H1 (cell line): ENCODE data around the gene APLN. TPM values are rescaled to one million over a fixed set of nuclear protein-coding genes. Genes with fewer than 3 reads are reported as not detected.

Experiments
- CTCF ChIA-PET: fragments of 300-600 bp; sonication (Branson Sonifier 250); formaldehyde crosslinking; loops from one replicate; lab custom pipeline; 2021; ENCODE audit not compliant: partially characterized antibody; lab: Charles Lee
- POLR2A ChIA-PET: fragments of 300-600 bp; sonication (Branson Sonifier 250); formaldehyde crosslinking; loops from one replicate; lab custom pipeline; 2021; ENCODE audit warnings: inconsistent platforms; ENCODE audit not compliant: partially characterized antibody; lab: Charles Lee
- DNase-seq, 2 experiments: peaks; one replicate each; pipeline versions ENCODE4 v3.0.0 to v3.0.0-alpha.2; 2010 to 2022; ENCODE audit warnings: low spot score in 2 of 2, low read depth in 1 of 2, mixed read lengths in 1 of 2
- FAIRE-seq: peaks from 2 replicates; lab custom pipeline; 2011; peaks lifted over from hg19 to GRCh38; lab: Jason Lieb, UNC
- H2AFZ ChIP-seq: 2 replicates; pipeline ENCODE4 v1.8.1; 2012; ENCODE audit warnings: low read length, inconsistent platforms
- H2AK5ac ChIP-seq: 2 replicates; pipeline ENCODE4 v1.6.1; 2013; ENCODE audit warnings: low read depth, low read length
- H2BK120ac ChIP-seq: replicated peaks from 2 replicates; pipeline ENCODE3; 2013; ENCODE audit warnings: low read depth, low read length, inconsistent platforms
- H2BK12ac ChIP-seq: 2 replicates; pipeline ENCODE4 v1.6.1; 2013; ENCODE audit warnings: low read depth, low read length
- H2BK15ac ChIP-seq: 2 replicates; pipeline ENCODE4 v1.6.1; 2013; ENCODE audit warnings: low read length
- H2BK20ac ChIP-seq: 2 replicates; pipeline ENCODE4 v1.6.1; 2013; ENCODE audit warnings: low read length
- H2BK5ac ChIP-seq: 2 replicates; pipeline ENCODE4 v1.6.1; 2013; ENCODE audit warnings: low read depth, low read length
- H3K14ac ChIP-seq: 2 replicates; pipeline ENCODE4 v1.6.1; 2013; ENCODE audit warnings: inconsistent platforms; ENCODE audit not compliant: insufficient read length
- H3K18ac ChIP-seq: 2 replicates; pipeline ENCODE4 v1.6.1; 2013; ENCODE audit warnings: low read length; ENCODE audit errors: extremely low read depth
- H3K23ac ChIP-seq: 2 replicates; pipeline ENCODE4 v1.6.1; 2013; ENCODE audit warnings: inconsistent platforms; ENCODE audit not compliant: insufficient read length
- H3K23me2 ChIP-seq: 2 replicates; pipeline ENCODE4 v1.6.1; 2013; ENCODE audit warnings: low read depth, low read length
- H3K27ac ChIP-seq: 2 replicates; pipeline ENCODE4 v1.6.1; 2011; ENCODE audit warnings: low read depth, low read length, inconsistent platforms
- H3K27me3 ChIP-seq, 4 experiments: replicated peaks in 1 of 4; 1 replicate in 1 of 4; 2 replicates in 3 of 4; pipeline versions ENCODE4 v1.6.1 to v1.8.1; 2011 to 2013; ENCODE audit warnings: low read length in 3 of 4, mild to moderate bottlenecking in 3 of 4, inconsistent platforms in 2 of 4, mixed read lengths in 2 of 4, moderate library complexity in 1 of 4; ENCODE audit not compliant: control insufficient read depth in 3 of 4, insufficient read depth in 3 of 4; ENCODE audit errors: extremely low read depth in 1 of 4
- H3K36me3 ChIP-seq, 4 experiments: 2 replicates each; pipeline versions ENCODE4 v1.6.1 to v1.8.1; 2011 to 2013; ENCODE audit warnings: mild to moderate bottlenecking in 4 of 4, low read length in 3 of 4, moderate library complexity in 2 of 4, control low read depth in 1 of 4, inconsistent platforms in 1 of 4; ENCODE audit not compliant: insufficient read depth in 4 of 4, control insufficient read depth in 2 of 4
- H3K4ac ChIP-seq: replicated peaks from 2 replicates; pipeline ENCODE3; 2013; ENCODE audit warnings: low read length, low read depth, mixed read lengths, inconsistent platforms; ENCODE audit not compliant: insufficient read length
- H3K4me1 ChIP-seq, 4 experiments: replicated peaks in 1 of 4; 1 replicate in 1 of 4; 2 replicates in 3 of 4; pipeline versions ENCODE4 v1.6.1 to v1.8.1; 2011 to 2013; ENCODE audit warnings: low read length in 3 of 4, inconsistent platforms in 2 of 4, mixed read lengths in 1 of 4; ENCODE audit not compliant: insufficient read depth in 4 of 4, control insufficient read depth in 3 of 4
- H3K4me2 ChIP-seq, 2 experiments: 2 replicates each; pipeline versions ENCODE4 v1.6.1 to v1.8.1; 2011 to 2013; ENCODE audit warnings: low read depth in 2 of 2, low read length in 2 of 2, control low read depth in 1 of 2, inconsistent platforms in 1 of 2, mild to moderate bottlenecking in 1 of 2; ENCODE audit not compliant: insufficient read depth in 1 of 2
- H3K4me3 ChIP-seq, 4 experiments: fragments of 200-600, 300-600 bp in 1 of 4; sonication (generic), shearing (Covaris generic), sonication (Bioruptor Twin) in 1 of 4; 2 replicates each; pipeline versions ENCODE4 v1.5.1 to v1.8.1; 2011 to 2016; ENCODE audit warnings: low read length in 4 of 4, low read depth in 3 of 4, control low read depth in 2 of 4, inconsistent platforms in 2 of 4, mild to moderate bottlenecking in 2 of 4, mixed read lengths in 1 of 4, moderate library complexity in 1 of 4; ENCODE audit not compliant: insufficient read depth in 2 of 4; ENCODE audit errors: extremely low read depth in 1 of 4
- H3K56ac ChIP-seq: replicated peaks from 2 replicates; pipeline ENCODE3; 2013; ENCODE audit warnings: low read depth, mild to moderate bottlenecking, mixed read lengths, low read length, inconsistent platforms; ENCODE audit not compliant: insufficient read length
- H3K79me1 ChIP-seq: 2 replicates; pipeline ENCODE4 v1.6.1; 2013; ENCODE audit warnings: low read depth, low read length, control low read depth
- H3K79me2 ChIP-seq, 2 experiments: 2 replicates each; pipeline versions ENCODE4 v1.6.1 to v1.8.1; 2012 to 2013; ENCODE audit warnings: low read length in 2 of 2, mild to moderate bottlenecking in 2 of 2, inconsistent platforms in 1 of 2; ENCODE audit not compliant: insufficient read depth in 2 of 2, control insufficient read depth in 1 of 2
- H3K9ac ChIP-seq, 4 experiments: replicated peaks in 1 of 4; 1 replicate in 1 of 4; 2 replicates in 3 of 4; pipeline versions ENCODE4 v1.6.1 to v1.8.1; 2011 to 2013; ENCODE audit warnings: low read depth in 3 of 4, low read length in 3 of 4, control low read depth in 2 of 4, mild to moderate bottlenecking in 2 of 4, moderate library complexity in 2 of 4, inconsistent platforms in 1 of 4; ENCODE audit errors: extremely low read depth in 1 of 4
- H3K9me3 ChIP-seq, 2 experiments: 2 replicates each; pipeline versions ENCODE4 v1.6.1 to v1.8.1; 2012 to 2013; ENCODE audit warnings: mild to moderate bottlenecking in 2 of 2, moderate library complexity in 2 of 2, control low read depth in 1 of 2, inconsistent platforms in 1 of 2, low read depth in 1 of 2, low read length in 1 of 2, mixed read lengths in 1 of 2; ENCODE audit not compliant: insufficient read depth in 2 of 2
- H4K20me1 ChIP-seq, 2 experiments: replicated peaks in 1 of 2; 2 replicates each; pipeline versions ENCODE3 to v1.8.1; 2011 to 2013; ENCODE audit warnings: inconsistent platforms in 2 of 2, low read length in 2 of 2, mild to moderate bottlenecking in 1 of 2; ENCODE audit not compliant: insufficient read depth in 2 of 2, control insufficient read depth in 1 of 2
- H4K5ac ChIP-seq: 2 replicates; pipeline ENCODE4 v1.6.1; 2013; ENCODE audit warnings: low read length, low read depth, mixed read lengths, inconsistent platforms; ENCODE audit not compliant: insufficient read length
- H4K8ac ChIP-seq: 2 replicates; pipeline ENCODE4 v1.8.0; 2013; ENCODE audit warnings: mild to moderate bottlenecking, moderate library complexity, low read length, inconsistent platforms; ENCODE audit not compliant: insufficient read depth; ENCODE audit errors: extremely low read depth
- H4K91ac ChIP-seq: replicated peaks from 2 replicates; pipeline ENCODE3; 2013; ENCODE audit warnings: low read length, mixed read lengths, inconsistent platforms; ENCODE audit not compliant: insufficient read length
- EZH2 ChIP-seq: fragments of 200-600 bp; sonication (generic); IDR thresholded peaks from 2 replicates; pipeline ENCODE4 v1.7.1; 2012; ENCODE audit warnings: low read depth, mild to moderate bottlenecking, moderate library complexity, low read length, inconsistent platforms; ENCODE audit not compliant: severe bottlenecking
- KDM4A ChIP-seq: IDR thresholded peaks from one replicate; pipeline ENCODE4 v1.7.1; 2012; ENCODE audit warnings: low read depth, mild to moderate bottlenecking, moderate library complexity, low read length, inconsistent platforms; ENCODE audit not compliant: severe bottlenecking
- MAFK ChIP-seq: IDR thresholded peaks from 2 replicates; pipeline ENCODE4 v1.6.1; 2012; ENCODE audit warnings: low read depth, mild to moderate bottlenecking, improper control_type of control experiment, low read length
- POLR2A ChIP-seq, 2 experiments: IDR thresholded peaks; 1 replicate in 1 of 2; 2 replicates in 1 of 2; pipeline ENCODE4 v1.6.1; 2011; ENCODE audit warnings: low read depth in 2 of 2, low read length in 2 of 2, mild to moderate bottlenecking in 2 of 2; ENCODE audit errors: control extremely low read depth in 1 of 2
- RAD21 ChIP-seq, 2 experiments: IDR thresholded peaks in 1 of 2; conservative IDR thresholded peaks in 1 of 2; 2 replicates each; pipeline ENCODE4 v1.6.1; 2011; ENCODE audit warnings: low read depth in 2 of 2, low read length in 2 of 2, improper control_type of control experiment in 1 of 2, inconsistent platforms in 1 of 2, mild to moderate bottlenecking in 1 of 2, moderate library complexity in 1 of 2
- SIN3A ChIP-seq, 2 experiments: IDR thresholded peaks in 1 of 2; conservative IDR thresholded peaks in 1 of 2; 2 replicates each; pipeline ENCODE4 v1.6.1; 2011 to 2012; ENCODE audit warnings: low read length in 2 of 2, improper control_type of control experiment in 1 of 2, low read depth in 1 of 2, mild to moderate bottlenecking in 1 of 2
- SUZ12 ChIP-seq: fragments of 200-600 bp; sonication (generic); IDR thresholded peaks from 2 replicates; pipeline ENCODE4 v1.6.1; 2012; ENCODE audit warnings: mild to moderate bottlenecking, inconsistent platforms, low read length, moderate library complexity, mixed read lengths
- YY1 ChIP-seq: IDR thresholded peaks from 2 replicates; pipeline ENCODE4 v1.6.1; 2011; ENCODE audit warnings: low read depth, mild to moderate bottlenecking, low read length
- WGBS, 2 experiments: shearing (Covaris generic) in 1 of 2; methylation state at CpG; one replicate each; pipeline versions ENCODE4 v1.1.6 to v1.1.7; 2013 to 2015; ENCODE audit warnings: low lambda C conversion rate in 2 of 2, mixed read lengths in 2 of 2, inconsistent platforms in 1 of 2, low coverage in 1 of 2, missing lambda C conversion rate in 1 of 2; ENCODE audit not compliant: insufficient replicate concordance in 2 of 2, insufficient coverage in 1 of 2, insufficient read length in 1 of 2; ENCODE audit errors: extremely low coverage in 1 of 2, missing lambda C conversion rate in 1 of 2; 5-methylcytosine and 5-hydroxymethylcytosine counted together
- polyA plus RNA-seq, 7 experiments: library from polyadenylated mRNA; depleted of rRNA in 3 of 7; stranded (reverse) in 5 of 7; unstranded in 2 of 7; fragments of >200 nt in 5 of 7; fragments of 200-250 nt in 2 of 7; gene quantifications; 1 replicate in 5 of 7; 2 replicates in 1 of 7; 4 replicates in 1 of 7; pipeline versions ENCODE4 v1.2.1 to v1.2.3, GENCODE V29; 2011 to 2013; ENCODE audit warnings: missing spikeins in 2 of 7, mixed read lengths in 2 of 7
- total RNA-seq: library from RNA; stranded (reverse); fragmentation: NEBNext Ultra II Directional; extraction: Animal tissue kit (Norgen Biotek cat#: 25700); gene quantifications from 2 replicates; pipeline ENCODE4 v1.2.1, GENCODE V29; 2021
- TF ChIP-seq, protein P1 (sequence below), 3 experiments: IDR thresholded peaks; 1 replicate in 2 of 3; 2 replicates in 1 of 3; pipeline versions ENCODE4 v1.5.1 to v1.6.1; 2011; ENCODE audit warnings: low read length in 3 of 3, mild to moderate bottlenecking in 3 of 3, inconsistent platforms in 2 of 3, low read depth in 1 of 3, moderate library complexity in 1 of 3; ENCODE audit not compliant: insufficient read depth in 1 of 3; ENCODE audit errors: control extremely low read depth in 1 of 3

The APLN gene
- total and polyA plus RNA-seq, 2 of the 8 experiments (the other 6 are each of a cell fraction or from before 2014, with no cell fraction given), result 1.1 to 1.8 TPM

- Histone ChIP-seq H3K4me3 (no peak overlapping the region), H3K27ac (no peak overlapping the region), H2BK12ac (no peak overlapping the region), H2AFZ (no peak overlapping the region), H3K23ac (no peak overlapping the region), H3K18ac (no peak overlapping the region), H3K27me3 (no peaks in the 10 kb centered on the region), H2AK5ac (no peak overlapping the region), H3K9ac (no peak overlapping the region), H3K4me2 (no peak overlapping the region), H3K79me1 (no peaks in the 10 kb centered on the region), H3K14ac (no peak overlapping the region), H3K4me1 (peaks cover 0 to 14% (median 6%) of the 10 kb centered on the region in 4 experiments; a peak in 5 of 7 replicates), H3K56ac (no peak overlapping the region), H4K8ac (no peak overlapping the region), H2BK15ac (no peak overlapping the region), H3K4ac (no peak overlapping the region), H4K5ac (no peak overlapping the region), H2BK5ac (no peak overlapping the region), H4K20me1 (no peaks in the 10 kb centered on the region), H3K36me3 (no peaks in the 10 kb centered on the region), H3K79me2 (no peaks in the 10 kb centered on the region), H3K23me2 (no peaks in the 10 kb centered on the region), H3K9me3 (no peaks in the 10 kb centered on the region), H2BK120ac (no peak overlapping the region), H2BK20ac (no peak overlapping the region), H4K91ac (no peak overlapping the region)
- ChIA-PET POLR2A (no interaction called here), CTCF (interaction anchor here (0.9 to 1.0 kb wide), 2 partner anchors 13 to 24 kb away, joined by 3 read pairs; no protein-coding TSS in a partner anchor)
- 88% methylated on average over 4 of the region's 4 CpGs; no CpG with 5 or more reads in 1 of the 2 experiments for WGBS, 2 experiments
- TF ChIP-seq POLR2A (IDR thresholded peaks at IDR 0.05; ENCODE audit: control extremely low read depth in 1 of 2, low read depth in 2 of 2, low read length in 2 of 2) (no peak), KDM4A (no peak), YY1 (no peak), SIN3A (conservative IDR thresholded peaks at IDR 0.05 in 1 of 2, IDR thresholded peaks at IDR 0.05 in 1 of 2; ENCODE audit: low read depth in 1 of 2, low read length in 2 of 2) (no peak), EZH2 (no peak), RAD21 (IDR thresholded peaks at IDR 0.05 in 1 of 2, conservative IDR thresholded peaks at IDR 0.05 in 1 of 2; ENCODE audit: low read depth in 2 of 2, low read length in 2 of 2) (no peak), SUZ12 (no peak), MAFK (no peak)
- TF ChIP-seq, protein P1, sequence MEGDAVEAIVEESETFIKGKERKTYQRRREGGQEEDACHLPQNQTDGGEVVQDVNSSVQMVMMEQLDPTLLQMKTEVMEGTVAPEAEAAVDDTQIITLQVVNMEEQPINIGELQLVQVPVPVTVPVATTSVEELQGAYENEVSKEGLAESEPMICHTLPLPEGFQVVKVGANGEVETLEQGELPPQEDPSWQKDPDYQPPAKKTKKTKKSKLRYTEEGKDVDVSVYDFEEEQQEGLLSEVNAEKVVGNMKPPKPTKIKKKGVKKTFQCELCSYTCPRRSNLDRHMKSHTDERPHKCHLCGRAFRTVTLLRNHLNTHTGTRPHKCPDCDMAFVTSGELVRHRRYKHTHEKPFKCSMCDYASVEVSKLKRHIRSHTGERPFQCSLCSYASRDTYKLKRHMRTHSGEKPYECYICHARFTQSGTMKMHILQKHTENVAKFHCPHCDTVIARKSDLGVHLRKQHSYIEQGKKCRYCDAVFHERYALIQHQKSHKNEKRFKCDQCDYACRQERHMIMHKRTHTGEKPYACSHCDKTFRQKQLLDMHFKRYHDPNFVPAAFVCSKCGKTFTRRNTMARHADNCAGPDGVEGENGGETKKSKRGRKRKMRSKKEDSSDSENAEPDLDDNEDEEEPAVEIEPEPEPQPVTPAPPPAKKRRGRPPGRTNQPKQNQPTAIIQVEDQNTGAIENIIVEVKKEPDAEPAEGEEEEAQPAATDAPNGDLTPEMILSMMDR (IDR thresholded peaks at IDR 0.05; ENCODE audit: control extremely low read depth in 1 of 3, insufficient read depth in 1 of 3, low read depth in 1 of 3, low read length in 3 of 3), result no peak
- FAIRE-seq, result no peak
- no peak for DNase-seq
These were observed 45.8 kb upstream of the APLN start for GRCh38 chrX:129700536-129700935.
